ENCODE data around the gene LTBP1. TPM values are rescaled to one million over a fixed set of nuclear protein-coding genes. Genes with fewer than 3 reads are reported as not detected.
A peak's percentile ranks its signal among the peaks of the same experiment; 100 is the strongest.

Gene LTBP1
- polyA plus RNA-seq, 1 experiment, result 124 TPM

GRCh38 chr2:33029926-33030325 is 83.2 kb downstream of the LTBP1 start:
- TF ChIP-seq CTCF (IDR thresholded peaks at IDR 0.05; ENCODE audit: insufficient read depth, low read depth, low read length), result no peak
- H3K27me3 ChIP-seq (ENCODE audit: control insufficient read depth, insufficient read depth, low read length), result 0 out of 2 replicates have a peak, but pooled peaks cover 1% of the 10 kb centered on the region
- ChIA-PET CTCF (interaction anchor here (6.5 kb wide), 1 partner anchor 256 kb away, joined by 94 read pairs; no protein-coding TSS in a partner anchor), POLR2A (no interaction called here)
- H3K4me3 ChIP-seq (ENCODE audit: low read depth, low read length), result no peak overlapping the region
- no peaks in the 10 kb centered on the region for H3K36me3 ChIP-seq (ENCODE audit: control insufficient read depth, insufficient read depth, low read length)
- DNase-seq (ENCODE audit: low read depth), result no peak

GRCh38 chr2:33030326-33030725 is 83.6 kb downstream of the LTBP1 start:
- DNase-seq (ENCODE audit: low read depth), result no peak
- CTCF ChIA-PET, result interaction anchor here (0.7 to 6.5 kb wide), 2 partner anchors 151 to 257 kb away, joined by 3 to 94 read pairs; no protein-coding TSS in a partner anchor
- no peaks in the 10 kb centered on the region for H3K36me3 ChIP-seq (ENCODE audit: control insufficient read depth, insufficient read depth, low read length)
- TF ChIP-seq CTCF (IDR thresholded peaks at IDR 0.05; ENCODE audit: insufficient read depth, low read depth, low read length), result no peak
- no peak overlapping the region for H3K4me3 ChIP-seq (ENCODE audit: low read depth, low read length)
- 0 out of 2 replicates have a peak, but pooled peaks cover 1% of the 10 kb centered on the region for H3K27me3 ChIP-seq (ENCODE audit: control insufficient read depth, insufficient read depth, low read length)
- POLR2A ChIA-PET, result no interaction called here

GRCh38 chr2:33032245-33032644 is 85.5 kb downstream of the LTBP1 start:
- POLR2A ChIA-PET, result no interaction called here

GRCh38 chr2:33033606-33034081 is 86.9 kb downstream of the LTBP1 start:
- DNase-seq (ENCODE audit: low read depth), result no peak
- POLR2A ChIA-PET, result interaction anchor here (0.6 to 0.8 kb wide), 2 partner anchors 12 to 221 kb away, joined by 5 read pairs; no protein-coding TSS in a partner anchor

More at GRCh38 chr2:33032245-33032644, 85.5 kb downstream of the LTBP1 start:
- no peak for DNase-seq (ENCODE audit: low read depth)
- Histone ChIP-seq H3K27me3 (ENCODE audit: control insufficient read depth, insufficient read depth, low read length) (0 out of 2 replicates have a peak, but pooled peaks cover 1% of the 10 kb centered on the region), H3K36me3 (ENCODE audit: control insufficient read depth, insufficient read depth, low read length) (no peaks in the 10 kb centered on the region), H3K4me3 (ENCODE audit: low read depth, low read length) (no peak overlapping the region)
- no peak for TF ChIP-seq CTCF (IDR thresholded peaks at IDR 0.05; ENCODE audit: insufficient read depth, low read depth, low read length)
- CTCF ChIA-PET, result interaction anchor here (1.6 to 6.5 kb wide), 6 partner anchors 9 to 409 kb away, joined by 3 to 94 read pairs (median 10); partner anchors contain the start of gene LTBP1

More at GRCh38 chr2:33033606-33034081, 86.9 kb downstream of the LTBP1 start:
- 0 out of 2 replicates have a peak, but pooled peaks cover 1% of the 10 kb centered on the region for H3K27me3 ChIP-seq (ENCODE audit: control insufficient read depth, insufficient read depth, low read length)
- peak; percentile 64 for TF ChIP-seq CTCF (IDR thresholded peaks at IDR 0.05; ENCODE audit: insufficient read depth, low read depth, low read length)
- H3K36me3 ChIP-seq (ENCODE audit: control insufficient read depth, insufficient read depth, low read length), result no peaks in the 10 kb centered on the region
- H3K4me3 ChIP-seq (ENCODE audit: low read depth, low read length), result peak overlapping the region; percentile 21
- CTCF ChIA-PET, result interaction anchor here (0.6 to 6.5 kb wide), 43 partner anchors 9 to 566 kb away, joined by 3 to 94 read pairs (median 4); partner anchors contain the start of genes FAM98A and LTBP1

Measured in BJ (cell line).